ENCODE measurements around the gene SECISBP2.

DNA sequence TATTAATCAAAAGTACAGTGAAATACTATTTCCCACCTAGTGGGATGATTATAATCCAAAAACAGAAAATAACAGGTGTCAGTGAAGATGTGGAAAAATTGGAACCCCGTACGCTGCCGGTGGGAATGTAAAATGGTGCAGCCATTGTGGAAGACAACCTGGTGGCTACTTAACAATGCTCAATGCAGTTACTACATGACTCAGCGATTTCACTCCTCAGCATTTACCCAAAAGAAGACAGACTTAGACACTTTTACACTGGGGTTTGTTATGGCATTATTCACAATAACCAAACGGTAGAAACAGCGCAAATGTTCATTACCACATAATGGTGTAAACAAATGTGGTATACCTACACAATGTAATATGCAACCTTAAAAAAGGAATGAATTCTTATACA, 23.9 kb downstream of the SECISBP2 start:
- TF ChIP-seq CTCF (IDR thresholded peaks at IDR 0.05) (no peak), POLR2A (IDR thresholded peaks at IDR 0.05) (no peak)
